DMS53 treated with DMSO at 0.1 percent for 48 hours (cell line): ENCODE results near the gene PDZRN3.

ENCODE experiments used
- DNase-seq: peaks from one replicate; lab custom pipeline; 2025; ENCODE audit not compliant: unreplicated experiment; lab: John Stamatoyannopoulos, UW

Gene PDZRN3

GRCh38 chr3:73525591-73525990, 99.2 kb downstream of the PDZRN3 start:
- no peak for DNase-seq

- DNase-seq, result no peak
These were observed 101.1 kb downstream of the PDZRN3 start for GRCh38 chr3:73523661-73524060.

- no peak for DNase-seq
These were observed 102.9 kb downstream of the PDZRN3 start for GRCh38 chr3:73521734-73522336.

DNA sequence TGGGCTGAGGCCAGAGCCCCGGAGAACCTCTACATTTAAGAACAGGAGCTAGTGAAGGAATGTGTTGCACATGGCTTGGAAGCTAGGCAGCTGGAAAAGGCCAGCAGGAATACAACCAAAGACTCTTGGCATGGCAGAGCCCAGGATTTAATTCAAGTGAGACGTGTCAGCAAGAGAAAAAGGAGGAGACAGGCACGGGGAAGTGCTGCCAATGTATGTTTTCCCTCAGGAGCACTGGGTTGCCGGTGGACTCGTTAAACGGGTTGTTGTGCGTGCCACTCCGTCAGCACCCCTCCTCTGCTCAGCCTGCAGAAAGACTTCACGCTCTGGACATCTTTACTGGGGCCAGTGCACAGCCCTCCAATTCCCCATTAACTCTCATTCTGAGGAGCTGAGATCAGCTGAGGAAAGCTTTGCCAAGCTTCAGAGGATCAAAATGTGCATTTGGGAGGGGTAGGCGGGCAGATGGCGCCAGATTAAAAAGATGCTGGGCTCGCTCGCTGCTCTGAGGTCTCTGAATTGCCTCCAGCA, 103.7 kb downstream of the PDZRN3 start:
- DNase-seq, result no peak

DNA sequence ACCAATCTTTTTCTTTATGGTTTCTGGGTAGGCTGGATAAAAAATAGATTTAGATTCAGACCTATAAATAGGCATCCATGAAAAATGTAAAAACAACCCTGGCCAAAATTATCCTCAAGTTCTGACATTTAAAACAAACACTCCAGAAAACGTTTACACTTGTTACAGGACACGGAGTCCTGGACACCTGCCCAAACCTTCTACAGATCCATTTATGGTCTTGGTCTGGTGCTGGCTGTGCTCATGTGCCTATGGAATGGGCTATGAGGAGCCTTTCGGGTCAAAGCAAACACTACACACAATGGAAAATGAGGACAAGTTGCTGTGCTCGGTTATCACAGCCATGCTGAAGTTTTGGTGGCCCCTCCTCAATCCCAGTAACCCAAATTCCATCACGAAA, 108.1 kb downstream of the PDZRN3 start:
- no peak for DNase-seq

DNA sequence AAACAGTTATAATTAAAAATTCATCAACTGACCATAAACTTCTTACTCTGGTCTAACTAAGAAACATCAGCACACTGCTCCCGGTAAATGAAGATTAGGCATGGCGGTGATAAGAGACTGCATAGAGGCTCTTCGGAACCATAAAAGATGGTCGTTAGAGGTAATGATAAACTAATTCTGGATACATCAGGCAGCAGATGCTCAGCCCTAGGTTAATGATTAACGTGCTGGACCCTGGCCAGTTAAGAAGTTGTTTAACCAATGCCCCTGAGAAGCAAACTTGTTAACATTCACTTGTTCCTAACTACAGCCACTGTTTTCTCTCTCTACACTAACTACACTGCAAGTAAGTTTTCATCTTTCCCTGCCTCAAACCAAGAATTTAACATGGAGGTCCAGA, 111.5 kb downstream of the PDZRN3 start:
- peak; percentile 54 for DNase-seq

DNA sequence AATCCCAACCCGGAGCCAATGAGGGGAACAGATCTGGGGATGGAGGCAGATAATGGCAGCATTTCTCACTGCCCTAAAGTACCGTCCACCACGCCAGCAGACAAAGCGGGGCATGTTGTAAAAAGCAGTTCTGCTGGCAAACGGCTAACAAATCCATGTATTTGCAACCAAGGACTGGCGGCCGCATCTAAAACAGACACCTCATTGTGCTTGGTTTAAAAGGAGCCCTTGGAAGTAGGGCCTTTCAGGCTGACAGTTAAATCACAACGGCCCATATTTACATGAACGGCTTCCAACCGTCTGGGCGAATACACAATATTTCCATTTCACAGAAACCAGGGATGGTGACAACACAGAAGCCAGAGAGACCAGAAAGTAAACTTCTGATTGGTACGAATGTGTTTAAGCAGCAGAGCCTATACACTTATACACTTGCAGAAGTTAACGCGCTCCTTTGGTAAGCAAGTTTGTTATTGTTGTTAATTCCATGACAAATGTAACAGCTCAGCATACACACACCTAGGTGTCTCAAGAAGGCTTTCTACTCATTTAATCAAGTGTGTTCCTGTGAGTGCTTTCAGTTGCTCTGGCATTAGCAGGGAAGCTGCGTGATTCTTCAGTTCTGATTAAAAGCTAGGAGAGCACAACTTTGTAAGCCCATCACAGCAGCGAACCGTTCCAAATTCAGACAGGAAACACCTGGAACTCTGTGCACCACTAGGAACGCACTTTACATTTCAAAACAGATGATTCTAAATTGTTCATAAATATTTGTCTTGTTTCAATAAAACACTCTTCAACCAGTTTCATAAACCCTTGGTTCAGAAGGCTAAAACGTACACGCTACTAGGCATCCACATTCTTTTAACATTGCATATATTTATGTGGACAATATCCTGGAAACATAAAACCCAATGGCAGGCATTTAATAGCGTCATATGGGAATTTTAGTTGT, 112.9 kb downstream of the PDZRN3 start:
- DNase-seq, result no peak

DNA sequence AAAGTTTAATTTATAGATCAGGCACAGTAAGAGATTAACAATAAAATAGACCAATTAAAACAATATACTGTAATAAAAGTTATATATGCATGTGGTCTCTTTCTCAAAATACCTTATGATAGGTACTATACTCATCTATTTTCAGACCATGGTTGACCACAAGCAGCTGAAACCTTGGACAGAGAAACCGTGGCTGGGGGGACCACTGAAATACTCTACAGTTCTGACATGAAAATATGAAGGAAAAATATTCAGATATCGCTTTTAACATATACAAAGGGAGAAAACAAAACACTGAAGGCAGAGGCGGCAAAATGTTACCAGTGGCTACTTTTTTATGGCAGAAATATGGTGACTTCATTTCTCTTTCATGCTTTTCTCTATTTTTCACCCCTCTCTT, 114.0 kb downstream of the PDZRN3 start:
- no peak for DNase-seq

GRCh38 chr3:73510334-73510733, 114.4 kb downstream of the PDZRN3 start:
- no peak for DNase-seq

GRCh38 chr3:73509816-73510215, 114.9 kb downstream of the PDZRN3 start:
- DNase-seq, result no peak

GRCh38 chr3:73509066-73509465, 115.7 kb downstream of the PDZRN3 start:
- DNase-seq, result no peak

DNA sequence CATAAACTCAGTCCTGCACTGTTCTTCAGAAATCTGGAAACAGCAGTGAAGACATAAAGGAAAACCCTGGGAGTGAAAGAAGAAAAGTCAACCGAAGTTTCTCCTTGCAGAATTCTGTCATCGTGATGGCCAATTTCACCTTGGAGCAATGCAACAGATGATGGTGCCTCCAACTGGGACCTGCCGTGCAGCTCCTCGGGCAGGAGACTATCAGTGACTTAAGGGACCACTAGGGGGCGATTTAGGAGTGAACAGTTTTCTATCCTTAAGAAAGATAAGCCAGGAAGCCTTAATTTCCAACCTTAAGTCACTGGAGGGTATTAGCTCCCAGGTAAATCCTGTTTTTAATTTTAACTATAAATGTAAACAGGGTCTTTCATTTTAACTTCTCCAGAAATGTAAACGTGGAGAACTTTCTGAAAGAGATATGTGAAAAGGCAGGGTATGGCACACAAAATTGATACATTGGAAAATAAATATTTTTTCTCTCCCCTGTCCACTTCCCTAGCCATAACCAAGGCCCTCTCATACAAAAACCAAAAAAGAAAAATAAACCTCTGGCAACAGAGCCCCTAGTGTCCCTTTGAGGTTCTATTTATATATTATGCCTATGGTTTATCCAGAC, 116.3 kb downstream of the PDZRN3 start:
- DNase-seq, result no peak

- no peak for DNase-seq
These were observed 119.9 kb downstream of the PDZRN3 start for GRCh38 chr3:73504852-73505251.

DNA sequence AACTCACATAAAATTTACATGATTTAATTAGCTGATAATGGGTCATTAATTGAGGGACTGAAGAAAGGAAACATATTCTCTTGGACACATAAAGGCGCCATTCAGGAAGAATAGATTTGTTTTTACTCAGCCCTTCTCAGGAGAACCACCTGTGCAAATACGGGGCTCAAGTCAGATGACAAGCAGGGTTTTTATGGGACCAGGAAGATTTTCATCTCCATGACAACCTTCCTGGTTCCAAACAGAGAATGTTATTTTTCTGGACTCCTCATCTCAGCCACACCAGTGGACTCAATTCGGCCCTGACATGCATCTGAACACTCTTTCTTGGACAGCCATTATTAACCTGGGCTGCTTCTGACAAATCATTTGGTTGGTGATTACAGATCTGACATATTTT, 120.5 kb downstream of the PDZRN3 start:
- peak; percentile 35 for DNase-seq

- DNase-seq, result no peak
These were observed 121.0 kb downstream of the PDZRN3 start for GRCh38 chr3:73503781-73504180.

GRCh38 chr3:73502609-73503583, 121.8 kb downstream of the PDZRN3 start:
- no peak for DNase-seq

GRCh38 chr3:73500321-73500720, 124.4 kb downstream of the PDZRN3 start:
- no peak for DNase-seq

GRCh38 chr3:73499787-73500186, 125.0 kb downstream of the PDZRN3 start:
- DNase-seq, result no peak

DNA sequence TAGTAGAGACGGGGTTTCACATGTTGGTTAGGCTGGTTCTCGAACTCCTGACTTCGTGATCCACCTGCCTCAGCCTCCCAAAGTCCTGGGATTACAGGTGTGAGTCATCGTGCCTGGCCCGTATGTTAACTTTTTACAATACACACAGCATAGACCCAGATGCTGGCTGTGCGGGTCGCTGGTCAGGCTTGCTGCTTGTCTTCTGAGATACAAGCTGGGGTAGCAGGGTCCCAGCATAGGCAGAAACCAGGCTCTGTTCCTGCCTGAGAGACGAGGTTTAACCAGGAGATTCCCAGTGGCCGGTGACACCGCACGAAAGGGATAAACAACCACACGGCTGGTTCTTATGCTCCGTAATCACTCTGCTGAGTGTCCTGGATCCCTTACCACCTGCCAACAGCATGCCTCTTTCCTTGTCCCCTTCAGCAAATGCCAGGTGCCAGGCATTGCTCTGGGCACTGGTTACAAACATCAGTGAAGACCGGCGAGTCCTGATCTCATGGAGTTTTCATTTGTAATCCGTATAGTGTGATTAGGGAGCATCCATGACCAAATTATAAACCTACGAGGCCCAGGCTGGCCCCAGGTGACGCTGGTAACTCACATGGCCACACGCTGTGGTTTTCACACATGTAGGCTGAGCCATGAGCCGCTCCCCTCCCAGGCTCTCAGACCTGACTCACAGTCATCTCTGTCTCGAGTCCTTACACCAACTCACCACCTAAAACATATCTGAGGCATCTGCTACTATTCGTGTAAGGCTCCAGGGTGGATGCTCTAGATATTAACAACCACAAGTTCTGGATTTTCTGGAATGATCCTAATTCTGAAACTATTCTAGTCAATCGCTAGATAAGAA, 125.7 kb downstream of the PDZRN3 start:
- DNase-seq, result no peak
